WI38 (cell line): ENCODE data around the gene ADAP2.
A peak's percentile ranks its signal among the peaks of the same experiment; 100 is the strongest.

Experiments used
- H3K4me3 ChIP-seq: 2 replicates; pipeline ENCODE4 v1.5.1; 2011; ENCODE audit warnings: low read depth, mild to moderate bottlenecking, control low read depth, low read length
- TF ChIP-seq, protein P1 (sequence below): IDR thresholded peaks from 2 replicates; pipeline ENCODE4 v1.5.1; 2012; ENCODE audit warnings: low read depth, mild to moderate bottlenecking, control low read depth, low read length

ADAP2 gene, protein sequence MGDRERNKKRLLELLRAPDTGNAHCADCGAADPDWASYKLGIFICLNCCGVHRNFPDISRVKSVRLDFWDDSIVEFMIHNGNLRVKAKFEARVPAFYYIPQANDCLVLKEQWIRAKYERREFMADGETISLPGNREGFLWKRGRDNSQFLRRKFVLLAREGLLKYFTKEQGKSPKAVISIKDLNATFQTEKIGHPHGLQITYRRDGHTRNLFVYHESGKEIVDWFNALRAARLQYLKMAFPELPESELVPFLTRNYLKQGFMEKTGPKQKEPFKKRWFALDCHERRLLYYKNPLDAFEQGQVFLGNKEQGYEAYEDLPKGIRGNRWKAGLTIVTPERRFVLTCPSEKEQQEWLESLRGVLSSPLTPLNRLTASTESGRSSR

DNA sequence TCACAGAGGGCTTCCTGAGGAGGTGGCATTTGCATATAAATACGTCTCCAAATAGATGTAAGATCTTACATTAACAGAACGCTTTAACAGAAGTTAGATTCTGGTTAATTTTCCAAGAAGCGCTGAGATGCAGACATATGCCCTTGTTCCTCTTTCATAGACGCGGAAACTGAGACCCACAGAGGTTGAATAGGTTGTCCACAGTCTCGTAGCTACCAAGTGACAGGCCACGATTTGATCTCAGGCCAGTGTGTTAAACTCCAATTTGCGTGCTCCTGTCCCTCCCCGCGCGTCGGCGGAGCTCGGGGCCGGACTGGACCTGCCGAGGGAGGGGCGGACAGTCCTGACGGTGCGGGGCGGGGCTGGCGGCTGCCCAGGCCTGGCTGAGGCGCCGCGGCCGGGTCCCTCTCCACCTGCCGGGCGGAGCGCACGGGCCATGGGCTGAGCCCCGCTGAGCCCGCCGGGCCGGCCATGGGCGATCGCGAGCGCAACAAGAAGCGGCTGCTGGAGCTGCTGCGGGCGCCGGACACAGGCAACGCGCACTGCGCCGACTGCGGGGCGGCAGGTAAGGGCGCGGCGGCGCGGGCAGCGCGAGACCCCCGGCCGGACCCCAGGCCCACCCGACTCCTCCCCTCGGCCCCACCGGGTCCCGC, at the start of gene ADAP2:
TSS of gene ADAP2 (plus strand) at position 402 of the 653 bp plus-strand sequence. CDS start at position 472, 70 bp downstream.
- H3K4me3 ChIP-seq: peak within 1 kb of the TSS; percentile 22
- TF ChIP-seq, protein P1, sequence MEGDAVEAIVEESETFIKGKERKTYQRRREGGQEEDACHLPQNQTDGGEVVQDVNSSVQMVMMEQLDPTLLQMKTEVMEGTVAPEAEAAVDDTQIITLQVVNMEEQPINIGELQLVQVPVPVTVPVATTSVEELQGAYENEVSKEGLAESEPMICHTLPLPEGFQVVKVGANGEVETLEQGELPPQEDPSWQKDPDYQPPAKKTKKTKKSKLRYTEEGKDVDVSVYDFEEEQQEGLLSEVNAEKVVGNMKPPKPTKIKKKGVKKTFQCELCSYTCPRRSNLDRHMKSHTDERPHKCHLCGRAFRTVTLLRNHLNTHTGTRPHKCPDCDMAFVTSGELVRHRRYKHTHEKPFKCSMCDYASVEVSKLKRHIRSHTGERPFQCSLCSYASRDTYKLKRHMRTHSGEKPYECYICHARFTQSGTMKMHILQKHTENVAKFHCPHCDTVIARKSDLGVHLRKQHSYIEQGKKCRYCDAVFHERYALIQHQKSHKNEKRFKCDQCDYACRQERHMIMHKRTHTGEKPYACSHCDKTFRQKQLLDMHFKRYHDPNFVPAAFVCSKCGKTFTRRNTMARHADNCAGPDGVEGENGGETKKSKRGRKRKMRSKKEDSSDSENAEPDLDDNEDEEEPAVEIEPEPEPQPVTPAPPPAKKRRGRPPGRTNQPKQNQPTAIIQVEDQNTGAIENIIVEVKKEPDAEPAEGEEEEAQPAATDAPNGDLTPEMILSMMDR: no peak

DNA sequence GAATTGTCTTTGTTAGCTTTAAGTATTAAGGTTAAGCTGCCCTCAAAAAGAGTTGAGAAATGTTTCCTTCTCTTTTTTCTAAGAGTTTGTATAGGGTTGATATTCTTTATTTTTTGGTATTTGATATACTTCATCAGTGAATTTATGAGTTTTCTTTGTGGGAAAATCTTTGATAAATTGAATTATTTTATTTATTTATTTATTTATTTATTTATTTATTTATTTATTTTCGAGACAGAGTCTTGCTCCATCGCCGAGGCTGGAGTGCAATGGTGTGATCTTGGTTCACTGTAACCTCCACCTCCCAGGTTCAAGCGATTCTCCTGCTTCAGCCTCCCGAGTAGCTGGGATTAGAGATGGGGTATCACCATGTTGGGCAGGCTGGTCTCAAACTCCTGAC, 35.6 kb upstream of the ADAP2 start:
- TF ChIP-seq, protein P1: no peak
- H3K4me3 ChIP-seq: no peak overlapping the region

DNA sequence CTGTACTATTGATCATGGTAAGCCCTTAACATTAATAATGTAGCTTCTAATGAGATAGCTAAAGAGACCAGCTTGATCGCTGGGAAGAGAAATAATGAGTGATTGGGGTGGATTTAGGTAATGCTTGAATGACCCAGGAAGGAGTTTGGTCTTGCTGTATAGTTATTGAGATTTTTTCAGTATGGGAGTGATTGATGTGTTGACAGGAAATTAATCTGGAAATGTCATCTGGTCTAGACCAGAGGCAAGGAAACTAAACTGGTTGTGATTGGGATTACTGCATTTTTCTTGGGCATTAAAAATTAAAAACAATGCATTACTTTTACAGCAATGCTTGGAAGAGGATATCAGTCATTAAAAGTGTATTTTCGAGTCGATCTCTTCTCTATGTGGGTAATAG, 27.5 kb upstream of the ADAP2 start:
- TF ChIP-seq, protein P1: no peak
- H3K4me3 ChIP-seq: no peak overlapping the region

DNA sequence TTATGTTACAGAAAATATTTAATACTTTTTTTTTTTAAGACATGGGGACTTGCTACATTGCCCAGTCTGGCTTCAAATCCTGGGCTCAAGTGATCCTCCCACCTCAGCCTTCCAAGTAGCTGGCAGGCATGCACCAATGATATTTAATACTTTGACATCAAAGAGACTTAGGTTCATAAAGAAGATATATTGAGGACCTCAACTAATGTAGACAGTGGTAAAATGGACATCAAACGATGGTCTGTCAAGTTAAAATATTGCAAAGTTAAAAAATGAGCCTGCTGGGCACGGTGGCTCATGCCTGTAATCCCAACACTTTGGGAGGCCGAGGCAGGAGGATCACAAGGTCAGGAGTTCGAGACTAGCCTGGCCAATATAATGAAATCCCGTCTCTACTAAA, 24.4 kb upstream of the ADAP2 start:
- TF ChIP-seq, protein P1: no peak
- no peak overlapping the region for H3K4me3 ChIP-seq

DNA sequence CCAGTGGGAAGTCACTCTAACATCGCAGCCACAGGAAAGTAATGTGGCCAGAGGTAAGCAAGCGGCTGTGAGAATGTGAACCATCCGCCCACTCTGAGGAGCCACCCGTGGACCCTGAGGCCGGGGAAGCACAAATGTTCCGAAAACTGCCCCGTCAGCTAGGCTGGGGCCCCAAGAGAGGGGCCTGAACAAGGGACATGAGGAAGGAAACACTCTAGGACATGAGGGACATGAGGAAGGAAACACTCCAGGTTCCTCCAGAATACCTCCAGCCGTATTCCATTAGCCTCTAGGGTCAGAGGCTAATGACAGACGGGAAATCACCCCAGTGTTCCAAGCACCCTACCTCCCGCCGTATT, 16.0 kb upstream of the ADAP2 start:
- peak overlapping the region; percentile 95 for H3K4me3 ChIP-seq
- TF ChIP-seq, protein P1: no peak

DNA sequence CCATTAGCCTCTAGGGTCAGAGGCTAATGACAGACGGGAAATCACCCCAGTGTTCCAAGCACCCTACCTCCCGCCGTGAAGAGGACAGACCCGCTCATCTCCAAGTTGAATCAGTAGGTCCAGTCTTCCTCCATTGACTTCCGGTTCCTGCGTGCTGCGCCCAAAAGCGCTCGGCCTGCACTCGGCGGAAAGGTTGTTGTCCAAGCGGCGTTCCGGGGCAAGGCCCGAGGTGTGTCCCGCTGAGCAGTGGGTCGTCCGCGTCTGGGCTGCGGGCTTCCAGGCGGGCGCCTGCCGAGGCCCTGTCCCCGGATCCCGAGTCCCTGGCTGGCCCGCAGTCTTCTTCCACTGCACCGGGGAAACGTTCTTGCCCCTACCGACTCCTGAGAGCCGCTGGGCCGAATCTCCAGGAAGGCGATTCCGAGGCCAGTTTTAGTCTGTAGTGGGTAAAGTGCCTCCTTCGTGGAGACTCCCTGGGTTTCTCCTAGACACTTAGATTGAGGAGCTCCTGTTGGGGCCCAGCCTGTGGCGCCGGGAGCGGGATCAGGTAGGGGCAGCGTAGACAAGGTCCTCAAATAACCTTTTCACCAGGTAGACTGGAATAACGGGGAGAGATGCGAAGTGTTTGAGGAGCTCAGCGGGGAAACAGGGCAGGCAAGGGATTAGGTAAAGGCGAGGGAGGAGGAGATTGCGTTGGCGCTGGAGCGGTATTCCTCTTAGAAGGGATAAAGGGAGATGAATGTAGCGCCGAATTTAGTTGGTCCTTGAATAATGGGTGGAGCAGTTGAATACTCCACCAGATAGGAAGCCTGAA, 15.4 kb upstream of the ADAP2 start, which contains the start of gene TEFM:
TSS of gene TEFM (minus strand) at position 138 of the 811 bp plus-strand sequence. CDS start at position 98, 40 bp downstream.
- H3K4me3 ChIP-seq: peak within 1 kb of the TSS; percentile 95
- TF ChIP-seq, protein P1: no peak
